Measurements from ENCODE around the gene DUSP18.

Gene DUSP18

GRCh38 chr22:30612789-30613188 is 54.9 kb downstream of the DUSP18 start:
- DNase-seq (ENCODE audit: insufficient read length, low spot score) (no peak), FAIRE-seq (no peak)
- no peak for TF ChIP-seq POLR2A (IDR thresholded peaks at IDR 0.05; ENCODE audit: low read depth, low read length)

Measured in H54 (cell line).